ENCODE data around the gene PTPN11. TPM values are rescaled to one million over a fixed set of nuclear protein-coding genes. Genes with fewer than 3 reads are reported as not detected.

PTPN11 gene
- total and polyA plus RNA-seq, 2 experiments from 2014 or later: 87.0 to 94.7 TPM

- no peak for TF ChIP-seq CTCF (conservative IDR thresholded peaks at IDR 0.05; ENCODE audit: low read depth in 2 of 2)
- no peak for TF ChIP-seq EZH2phosphoT487 (IDR thresholded peaks at IDR 0.05; ENCODE audit: unreplicated experiment)
- no peak for TF ChIP-seq JUNB (IDR thresholded peaks at IDR 0.05; ENCODE audit: unreplicated experiment)
These were observed 105.5 kb downstream of the PTPN11 start (continued) for GRCh38 chr12:112524269-112524668.

GRCh38 chr12:112524676-112525425 lies 106.1 kb downstream of the PTPN11 start:
- 0 out of 3 replicates have a peak, but pooled peaks cover 2% of the 10 kb centered on the region for H3K9me3 Mint-ChIP-seq
- no peak overlapping the region for H3K4me3 Mint-ChIP-seq
- Histone ChIP-seq H3K4me3 (no peak overlapping the region), H3F3A (replicated peaks; ENCODE audit: low read depth) (no peaks in the 10 kb centered on the region), H3K79me2 (replicated peaks; ENCODE audit: insufficient read depth) (no peaks in the 10 kb centered on the region), H2AFZ (no peak overlapping the region), H3K9me2 (ENCODE audit: insufficient read depth) (no peaks in the 10 kb centered on the region), H3K27me3 (ENCODE audit: insufficient read depth) (no peaks in the 10 kb centered on the region), H3K4me2 (no peak overlapping the region), H4K20me1 (replicated peaks; ENCODE audit: insufficient read depth) (no peaks in the 10 kb centered on the region), H3K36me3 (ENCODE audit: insufficient read depth) (no peaks in the 10 kb centered on the region), H3K27ac (ENCODE audit: low read depth) (no peak overlapping the region), H3K4me1 (ENCODE audit: insufficient read depth) (no peaks in the 10 kb centered on the region)
- ATAC-seq (peak; percentile 78), DNase-seq (ENCODE audit: low spot score) (peak; percentile 44)
- no peak overlapping the region for H3K27ac Mint-ChIP-seq
- H3K27me3 Mint-ChIP-seq (ENCODE audit: insufficient read depth, low read depth, poor library complexity): peaks cover 3% of the 10 kb centered on the region
- H3K36me3 Mint-ChIP-seq (ENCODE audit: low read depth): no peaks in the 10 kb centered on the region; the same call in 2 of the 3 replicates
- TF ChIP-seq EZH2 (IDR thresholded peaks at IDR 0.05; ENCODE audit: low read depth, unreplicated experiment) (no peak), EZH2phosphoT487 (IDR thresholded peaks at IDR 0.05; ENCODE audit: unreplicated experiment) (no peak), REST (IDR thresholded peaks at IDR 0.05; ENCODE audit: unreplicated experiment) (no peak), CTCF (conservative IDR thresholded peaks at IDR 0.05; ENCODE audit: low read depth in 2 of 2) (peak; percentile 8 to 50; a peak in 3 of 4 replicates), CREB1 (CRISPR knock-in tag; IDR thresholded peaks at IDR 0.05; ENCODE audit: low read depth) (no peak), ZNF331 (CRISPR knock-in tag; IDR thresholded peaks at IDR 0.05; ENCODE audit: low read depth) (no peak)
- H3K4me1 Mint-ChIP-seq: no peaks in the 10 kb centered on the region
